GM18867 (cell line): ENCODE results near the gene ABAT.
"Not testable (repeated sequence)": the region's sequence is repeated elsewhere in the genome, so short reads cannot be mapped to it uniquely, and the experiment has no call there.

Experiments
- ATAC-seq: cut with Tn5 transposase; IDR thresholded peaks from one replicate; pipeline ENCODE4 v1.9.1; 2021; ENCODE audit warnings: mild to moderate bottlenecking, moderate library complexity; ENCODE audit not compliant: unreplicated experiment

ABAT gene

GRCh38 chr16:8739151-8739550 is 64.7 kb downstream of the ABAT start:
- ATAC-seq = no peak

GRCh38 chr16:8739989-8740704 is 65.7 kb downstream of the ABAT start:
- no peak for ATAC-seq

DNA sequence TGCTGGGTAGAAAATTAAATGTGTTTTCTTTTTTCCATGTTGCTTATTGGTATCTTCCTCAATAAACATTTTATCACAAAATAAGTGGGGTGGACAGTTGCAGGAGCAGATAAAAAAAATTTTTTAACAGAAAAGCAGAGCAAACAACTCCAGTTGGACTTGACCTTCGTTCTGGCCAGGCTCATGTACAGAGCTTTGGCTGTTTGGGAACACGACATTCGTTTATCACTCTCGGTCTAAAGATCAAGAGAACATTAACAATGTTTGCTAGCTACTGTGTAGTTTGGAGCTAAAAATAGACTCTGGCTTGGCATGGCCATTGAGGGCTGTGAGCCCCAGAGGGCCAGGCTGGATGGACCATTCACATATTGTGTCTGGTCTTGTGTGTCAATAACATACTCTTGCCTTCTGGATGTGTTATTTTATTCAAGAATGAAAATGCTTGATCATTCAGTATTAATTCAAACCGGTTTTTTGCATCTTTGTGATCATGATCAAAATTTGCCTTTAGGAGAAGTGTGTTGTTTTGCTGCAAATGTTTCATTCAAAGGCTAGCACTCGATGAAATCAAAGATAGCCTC is 66.4 kb downstream of the ABAT start:
- no peak for ATAC-seq

DNA sequence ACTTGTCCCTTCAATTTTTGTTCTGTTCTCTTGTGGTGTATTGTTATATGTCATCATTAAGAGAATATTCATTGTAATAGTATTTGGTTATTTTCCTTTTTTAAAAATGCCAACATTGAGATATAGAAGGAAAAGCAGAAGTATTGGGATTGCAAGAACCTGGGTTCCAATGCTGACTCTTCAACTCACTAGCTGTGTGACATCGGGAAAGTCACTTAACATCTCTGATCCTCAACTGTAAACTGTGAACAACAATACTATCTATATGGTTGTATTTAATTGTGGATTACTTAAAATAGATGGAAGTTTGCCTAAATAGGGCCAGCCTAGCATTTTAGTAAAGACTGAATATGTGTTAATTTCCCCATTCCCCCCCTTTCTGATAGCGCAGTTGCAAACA is 67.2 kb downstream of the ABAT start:
- ATAC-seq = no peak

DNA sequence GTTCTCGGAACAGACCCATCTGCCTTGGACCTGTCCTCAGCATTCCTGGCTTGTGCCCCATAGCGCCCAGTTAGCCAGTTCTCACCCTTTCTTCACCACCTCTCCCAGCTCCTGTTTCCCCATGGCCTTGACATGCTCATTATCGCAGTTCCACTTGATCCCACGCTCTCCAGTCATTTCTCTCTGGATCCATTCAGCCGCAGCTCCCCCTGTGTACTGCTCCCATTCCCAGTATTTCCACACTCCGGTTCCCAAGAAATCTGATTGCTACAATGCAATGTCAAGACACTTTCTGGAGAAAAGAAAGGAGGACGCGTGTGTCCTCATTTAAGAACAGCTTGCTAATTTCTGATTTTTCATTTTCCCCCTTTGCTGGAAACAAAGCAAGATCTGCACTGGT is 67.7 kb downstream of the ABAT start:
- no peak for ATAC-seq

DNA sequence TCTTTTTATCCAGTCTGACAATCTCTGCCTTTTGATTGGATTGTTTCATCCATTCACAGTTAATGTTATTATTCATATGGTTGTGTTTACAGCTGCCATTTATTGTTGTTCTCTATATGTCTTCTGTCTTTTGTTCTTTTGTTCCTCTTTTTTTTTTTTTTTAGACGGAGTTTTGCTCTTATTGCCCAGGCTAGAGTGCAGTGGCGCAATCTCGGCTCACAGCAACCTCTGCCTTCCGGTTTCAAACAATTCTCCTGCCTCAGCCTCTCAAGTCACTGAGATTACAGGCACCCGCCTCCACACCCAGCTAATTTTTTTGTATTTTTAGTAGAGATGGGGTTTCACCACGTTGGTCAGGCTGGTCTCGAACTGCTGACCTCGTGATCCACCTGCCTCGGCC is 74.5 kb downstream of the ABAT start:
- ATAC-seq = not testable (repeated sequence)

- ATAC-seq = no peak
Measured at GRCh38 chr16:8751481-8752311, 77.3 kb downstream of the ABAT start.

DNA sequence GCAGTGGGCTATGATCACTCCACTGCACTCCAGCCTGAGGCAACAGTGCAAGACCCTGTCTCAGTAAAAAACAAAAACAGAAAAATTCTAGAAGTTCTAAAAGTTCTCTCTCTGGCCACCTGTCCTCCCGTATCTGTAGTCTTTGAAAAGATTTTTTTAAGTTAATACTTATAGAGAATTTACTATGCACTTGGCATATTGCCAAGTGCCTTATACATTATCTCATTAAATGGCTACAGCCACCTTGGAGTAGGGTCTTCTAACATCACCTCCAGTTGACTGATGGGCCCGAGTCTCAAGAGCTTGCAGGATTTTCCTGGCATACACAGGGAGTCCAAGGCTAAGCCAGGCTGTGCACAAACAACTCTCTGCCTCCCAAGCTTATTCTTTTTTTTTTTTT is 78.3 kb downstream of the ABAT start:
- no peak for ATAC-seq

GRCh38 chr16:8753416-8754054 is 79.1 kb downstream of the ABAT start:
- ATAC-seq = no peak

DNA sequence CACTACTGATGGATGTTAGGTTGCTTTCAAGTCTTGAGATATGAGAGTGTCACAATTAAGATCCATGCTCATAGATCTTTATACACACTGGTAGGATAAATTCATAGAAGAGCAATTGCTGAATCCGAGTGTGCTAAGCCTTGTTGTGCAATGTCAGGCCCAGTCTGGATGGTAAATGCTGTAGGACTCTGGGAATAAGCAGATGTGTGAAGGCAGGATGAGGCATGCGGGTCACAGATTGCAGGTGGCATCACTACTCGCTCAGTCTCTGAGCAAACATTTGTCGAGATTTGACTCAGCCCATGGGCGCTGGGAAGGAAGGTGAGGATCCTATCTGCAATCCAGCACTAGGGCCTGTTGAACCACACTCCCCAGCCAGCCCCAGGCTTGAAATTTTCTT is 82.3 kb downstream of the ABAT start:
- ATAC-seq = no peak

GRCh38 chr16:8758022-8758421 is 83.6 kb downstream of the ABAT start:
- no peak for ATAC-seq

GRCh38 chr16:8760021-8760420 is 85.6 kb downstream of the ABAT start:
- ATAC-seq = no peak

DNA sequence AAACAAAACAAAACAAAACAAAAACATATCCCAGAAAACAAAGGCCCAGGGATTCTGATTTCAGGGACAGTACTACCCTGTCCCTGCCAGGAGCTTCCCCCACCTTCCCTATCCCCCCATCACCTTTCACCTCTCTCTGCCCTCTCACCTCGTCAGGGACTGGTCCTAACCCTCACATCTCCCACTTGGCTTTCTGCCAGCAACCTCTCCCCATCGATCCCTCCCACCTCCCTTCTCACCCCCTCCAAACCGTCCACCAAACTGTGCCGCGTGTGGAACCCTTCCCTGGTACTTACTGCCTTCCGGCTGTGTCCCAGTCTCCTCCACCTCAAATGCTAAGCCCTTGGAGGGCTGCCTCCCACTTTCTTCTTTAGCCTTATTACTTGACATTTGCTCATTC is 86.7 kb downstream of the ABAT start:
- no peak for ATAC-seq

DNA sequence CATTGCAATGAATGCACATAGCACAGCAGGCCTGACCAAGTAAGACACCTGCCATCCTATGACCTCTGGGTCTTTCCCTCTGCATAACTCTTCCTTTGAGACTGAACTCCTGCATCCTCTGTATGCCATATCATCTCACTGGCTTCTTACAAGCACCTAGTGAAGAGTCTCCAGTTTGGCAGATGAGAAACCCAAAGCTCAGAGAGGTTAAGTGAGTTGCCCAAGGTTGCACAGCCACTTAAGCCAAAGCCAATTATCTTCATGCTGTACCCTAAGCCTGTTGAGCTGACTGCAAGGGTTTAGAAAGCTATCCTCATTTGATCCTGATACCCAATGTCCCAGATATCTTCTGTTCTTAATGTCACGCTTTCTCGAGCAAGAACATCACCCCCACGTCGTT is 87.8 kb downstream of the ABAT start:
- no peak for ATAC-seq

DNA sequence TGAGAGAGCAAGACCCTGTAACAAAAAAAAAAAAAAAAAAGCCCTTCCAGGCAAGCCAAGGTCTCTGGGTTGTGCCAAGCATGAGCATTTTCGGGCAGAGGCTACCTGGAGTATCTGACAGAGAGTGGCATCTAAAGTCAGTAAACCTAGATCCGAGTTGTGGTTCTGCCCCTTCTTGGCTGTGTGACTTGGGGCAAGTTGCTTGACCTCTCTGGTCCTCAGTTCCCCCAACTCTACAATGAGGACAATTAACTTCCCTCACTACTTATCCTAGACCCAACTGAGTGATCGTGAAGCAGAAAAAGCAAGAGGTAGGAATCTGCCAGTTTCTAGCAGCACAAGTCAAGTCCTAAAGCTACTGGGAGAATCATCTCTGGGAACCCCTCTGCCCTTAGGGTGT is 88.7 kb downstream of the ABAT start:
- no peak for ATAC-seq

DNA sequence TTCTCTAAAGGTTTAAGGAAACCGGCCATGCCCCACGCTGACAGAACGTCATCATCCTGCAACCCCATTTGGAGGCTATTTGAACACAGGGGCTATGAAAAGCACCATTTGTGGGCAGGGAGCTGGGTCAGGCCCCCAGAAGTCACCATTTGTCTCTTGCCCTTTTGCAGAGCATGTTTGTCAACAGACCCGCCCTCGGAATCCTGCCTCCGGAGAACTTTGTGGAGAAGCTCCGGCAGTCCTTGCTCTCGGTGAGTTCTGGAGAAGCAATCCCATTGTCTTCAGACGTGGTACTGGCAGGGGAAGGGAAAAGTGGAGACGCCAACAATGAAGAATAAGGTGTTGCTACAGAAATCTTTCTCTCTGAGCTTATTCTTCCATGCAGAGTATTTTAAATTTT is 89.5 kb downstream of the ABAT start:
- no peak for ATAC-seq

- ATAC-seq = no peak
Measured at GRCh38 chr16:8764525-8765250, 90.3 kb downstream of the ABAT start.

- ATAC-seq = no peak
Measured at GRCh38 chr16:8767176-8767575, 92.8 kb downstream of the ABAT start.

- ATAC-seq = no peak
Measured at GRCh38 chr16:8768283-8768682, 93.9 kb downstream of the ABAT start.

DNA sequence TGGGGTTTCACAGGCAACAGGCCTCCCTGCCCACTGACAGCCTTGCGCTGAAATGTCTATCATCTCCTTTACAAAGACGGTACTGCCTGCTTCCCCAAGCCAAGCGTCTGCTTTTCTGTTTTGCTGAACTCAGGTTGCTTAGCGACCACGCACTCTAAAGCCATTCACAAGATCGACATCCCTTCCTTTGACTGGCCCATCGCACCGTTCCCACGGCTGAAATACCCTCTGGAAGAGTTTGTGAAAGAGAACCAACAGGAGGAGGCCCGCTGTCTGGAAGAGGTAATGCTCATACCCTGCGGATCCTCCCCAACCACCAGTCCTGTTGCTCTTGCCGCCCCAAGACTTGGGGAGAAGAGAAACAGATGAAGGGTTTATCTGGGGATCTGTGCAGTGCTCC is 94.3 kb downstream of the ABAT start:
- ATAC-seq = no peak

- ATAC-seq = no peak
Measured at GRCh38 chr16:8773537-8773936, 99.1 kb downstream of the ABAT start.
